ENCODE results near the gene RABEP2. TPM values are rescaled to one million over a fixed set of nuclear protein-coding genes. Genes with fewer than 3 reads are reported as not detected.

Gene RABEP2
- total and polyA plus RNA-seq, 2 experiments from 2014 or later: 11.8 to 27.2 TPM

- Histone ChIP-seq H3K27ac (ENCODE audit: low read depth) (peak overlapping the region; percentile 63; the same call in 1 of the 2 replicates), H3K4me1 (ENCODE audit: insufficient read depth) (peaks cover 36% of the 10 kb centered on the region), H3K4me2 (peak overlapping the region; percentile 99), H3K36me3 (ENCODE audit: insufficient read depth) (no peaks in the 10 kb centered on the region), H3K79me2 (replicated peaks; ENCODE audit: insufficient read depth) (no peaks in the 10 kb centered on the region), H3K9me2 (ENCODE audit: insufficient read depth) (no peaks in the 10 kb centered on the region), H3F3A (replicated peaks; ENCODE audit: low read depth) (peaks cover 12% of the 10 kb centered on the region), H4K20me1 (replicated peaks; ENCODE audit: insufficient read depth) (no peaks in the 10 kb centered on the region; the same call in 1 of the 2 replicates), H3K27me3 (ENCODE audit: insufficient read depth) (peaks cover 22% of the 10 kb centered on the region; the same call in 1 of the 2 replicates), H3K4me3 (peak overlapping the region; percentile 91), H2AFZ (peak overlapping the region; percentile 84)
- Mint-ChIP-seq H3K27ac (peak overlapping the region; percentile 93), H3K4me3 (peak overlapping the region; percentile 92), H3K36me3 (ENCODE audit: low read depth) (peaks cover 8% of the 10 kb centered on the region; the same call in 2 of the 3 replicates), H3K9me3 (no peaks in the 10 kb centered on the region; the same call in 1 of the 3 replicates), H3K27me3 (ENCODE audit: insufficient read depth, low read depth, poor library complexity) (peaks cover 33% of the 10 kb centered on the region), H3K4me1 (peaks cover 61% of the 10 kb centered on the region)
- TF ChIP-seq EZH2 (IDR thresholded peaks at IDR 0.05; ENCODE audit: low read depth, unreplicated experiment) (no peak), ZNF114 (CRISPR knock-in tag; IDR thresholded peaks at IDR 0.05) (no peak), JUNB (IDR thresholded peaks at IDR 0.05; ENCODE audit: unreplicated experiment) (no peak), CREB1 (CRISPR knock-in tag; IDR thresholded peaks at IDR 0.05; ENCODE audit: low read depth) (no peak), ZNF462 (CRISPR knock-in tag; IDR thresholded peaks at IDR 0.05) (no peak), CTCF (conservative IDR thresholded peaks at IDR 0.05; ENCODE audit: low read depth in 2 of 2) (no peak), POLR2AphosphoS5 (IDR thresholded peaks at IDR 0.05; ENCODE audit: low read depth) (no peak), REST (IDR thresholded peaks at IDR 0.05; ENCODE audit: unreplicated experiment) (no peak), NANOG (IDR thresholded peaks at IDR 0.05; ENCODE audit: borderline replicate concordance) (no peak), ZNF331 (CRISPR knock-in tag; IDR thresholded peaks at IDR 0.05; ENCODE audit: low read depth) (no peak), EZH2phosphoT487 (IDR thresholded peaks at IDR 0.05; ENCODE audit: unreplicated experiment) (no peak), STAT1 (IDR thresholded peaks at IDR 0.05; ENCODE audit: unreplicated experiment) (no peak), ETS1 (IDR thresholded peaks at IDR 0.05) (no peak)
- DNase-seq (ENCODE audit: low spot score) (no peak), ATAC-seq (peak; percentile 18)
Measured at GRCh38 chr16:28879261-28879840, 45.7 kb downstream of the RABEP2 start.
